ENCODE measurements around the gene MPL.

MPL gene

GRCh38 chr1:43306688-43307457 is 30.7 kb upstream of the MPL start:
- no peak for DNase-seq (ENCODE audit: low spot score)

- no peak for DNase-seq (ENCODE audit: low spot score)
Observed at GRCh38 chr1:43307458-43308158, 30.0 kb upstream of the MPL start.

GRCh38 chr1:43308635-43309404 is 28.8 kb upstream of the MPL start:
- no peak for DNase-seq (ENCODE audit: low spot score)

- DNase-seq (ENCODE audit: low spot score), result no peak
Observed at GRCh38 chr1:43309405-43310025, 28.1 kb upstream of the MPL start.

- no peak for DNase-seq (ENCODE audit: low spot score)
Observed at GRCh38 chr1:43311521-43311920, 26.1 kb upstream of the MPL start.

- DNase-seq (ENCODE audit: low spot score), result no peak
Observed at GRCh38 chr1:43312212-43312623, 25.4 kb upstream of the MPL start.

GRCh38 chr1:43312663-43313515 is 24.7 kb upstream of the MPL start:
- no peak for DNase-seq (ENCODE audit: low spot score)

- DNase-seq (ENCODE audit: low spot score), result no peak
Observed at GRCh38 chr1:43313771-43314170, 23.8 kb upstream of the MPL start.

- no peak for DNase-seq (ENCODE audit: low spot score)
Observed at GRCh38 chr1:43314233-43314632, 23.4 kb upstream of the MPL start.

- DNase-seq (ENCODE audit: low spot score), result no peak
Observed at GRCh38 chr1:43315481-43315880, 22.1 kb upstream of the MPL start.

GRCh38 chr1:43315963-43316737 is 21.5 kb upstream of the MPL start:
- DNase-seq (ENCODE audit: low spot score), result peak; percentile 38

GRCh38 chr1:43316738-43317520 is 20.7 kb upstream of the MPL start:
- no peak for DNase-seq (ENCODE audit: low spot score)

- no peak for DNase-seq (ENCODE audit: low spot score)
Observed at GRCh38 chr1:43317817-43318471, 19.7 kb upstream of the MPL start.

GRCh38 chr1:43318831-43319230 is 18.8 kb upstream of the MPL start:
- no peak for DNase-seq (ENCODE audit: low spot score)

- DNase-seq (ENCODE audit: low spot score), result no peak
Observed at GRCh38 chr1:43319288-43319687, 18.3 kb upstream of the MPL start.

- no peak for DNase-seq (ENCODE audit: low spot score)
Observed at GRCh38 chr1:43319766-43320165, 17.9 kb upstream of the MPL start.

GRCh38 chr1:43321331-43321891 is 16.2 kb upstream of the MPL start:
- no peak for DNase-seq (ENCODE audit: low spot score)

GRCh38 chr1:43322506-43322905 is 15.1 kb upstream of the MPL start:
- no peak for DNase-seq (ENCODE audit: low spot score)

GRCh38 chr1:43324810-43325209 is 12.8 kb upstream of the MPL start:
- no peak for DNase-seq (ENCODE audit: low spot score)

Measured in AG20443 (cell line).